Uterus (tissue), 4 donors: ENCODE measurements around the gene XYLB. TPM values are rescaled to one million over a fixed set of nuclear protein-coding genes. Genes with fewer than 3 reads are reported as not detected.
"Not testable (repeated sequence)": the region's sequence is repeated elsewhere in the genome, so short reads cannot be mapped to it uniquely, and the experiment has no call there.

Experiments used
- DNase-seq, 2 donors: peaks; one replicate each; pipeline ENCODE4 v3.0.0-alpha.2; 2019 to 2020
- H3K27ac ChIP-seq, 2 donors: fragments of 200-600 bp; sonication (generic); 1 replicate in 1 of 2; 2 replicates in 1 of 2; pipeline ENCODE4 v1.5.1; 2016 to 2018
- H3K27me3 ChIP-seq, 2 donors: fragments of 200-600 bp; sonication (generic); one replicate each; pipeline ENCODE4 v1.5.1; 2018 to 2019; ENCODE audit warnings: control low read depth in 1 of 2
- H3K36me3 ChIP-seq, 2 donors: fragments of 200-600 bp; sonication (generic); one replicate each; pipeline ENCODE4 v1.5.1; 2019; ENCODE audit warnings: control low read depth in 1 of 2
- H3K4me1 ChIP-seq, 2 donors: fragments of 200-600 bp; sonication (generic); one replicate each; pipeline ENCODE4 v1.5.1; 2018 to 2019; ENCODE audit warnings: control low read depth in 1 of 2
- H3K4me3 ChIP-seq, 2 donors: fragments of 200-600 bp; sonication (generic); 1 replicate in 1 of 2; 2 replicates in 1 of 2; pipeline ENCODE4 v1.5.1; 2018 to 2019; ENCODE audit warnings: mild to moderate bottlenecking in 1 of 2
- H3K9me3 ChIP-seq, 2 donors: fragments of 200-600 bp; sonication (generic); one replicate each; pipeline ENCODE4 v1.5.1; 2019; ENCODE audit warnings: control low read depth in 1 of 2
- CTCF ChIP-seq, 4 experiments: fragments of 200-600 bp in 2 of 4; fragments of 450-650 bp in 2 of 4; sonication (generic) in 2 of 4; IDR thresholded peaks; one replicate each; pipeline ENCODE4 v1.5.1; 2016 to 2019; ENCODE audit warnings: antibody characterized with exemption in 4 of 4, mild to moderate bottlenecking in 2 of 4, moderate library complexity in 1 of 4
- POLR2A ChIP-seq, 2 donors: fragments of 450-650 bp; IDR thresholded peaks; one replicate each; pipeline ENCODE4 v1.6.1; 2016; ENCODE audit warnings: antibody characterized with exemption in 2 of 2, mild to moderate bottlenecking in 1 of 2, moderate library complexity in 1 of 2
- intact Hi-C: fragments of 100-400 bp; cut with DNase I; formaldehyde crosslinking; loops from one replicate; pipeline ENCODE4 v1.15.1; 2023; ENCODE audit warnings: low total_unique reads
- total RNA-seq, 4 donors: library from RNA; depleted of rRNA in 3 of 4; stranded (reverse); fragments of >200 nt in 3 of 4; gene quantifications; one replicate each; pipeline versions ENCODE4 v1.1.0 to v1.2.4, GENCODE V29; 2014 to 2023
- donor health status: DM: yes; HTN: yes; CAD: no.

XYLB gene
- total RNA-seq, 4 donors from 2014 or later, result 0.26 to 12.7 (median 6.5) TPM

- TF ChIP-seq POLR2A (IDR thresholded peaks at IDR 0.05) (no peak), CTCF (IDR thresholded peaks at IDR 0.05) (no peak)
- Histone ChIP-seq H3K4me1 (no peaks in the 10 kb centered on the region), H3K36me3 (no peaks in the 10 kb centered on the region), H3K27ac (no peak overlapping the region), H3K4me3 (no peak overlapping the region), H3K27me3 (no peaks in the 10 kb centered on the region), H3K9me3 (no peaks in the 10 kb centered on the region)
- intact Hi-C loops, result no loop called here
- no peak for DNase-seq
These were observed 54.8 kb downstream of the XYLB start for GRCh38 chr3:38401246-38401962.

- TF ChIP-seq CTCF (IDR thresholded peaks at IDR 0.05) (no peak), POLR2A (IDR thresholded peaks at IDR 0.05) (no peak)
- Histone ChIP-seq H3K4me1 (no peaks in the 10 kb centered on the region), H3K36me3 (no peaks in the 10 kb centered on the region), H3K4me3 (no peak overlapping the region), H3K27ac (no peak overlapping the region), H3K27me3 (no peaks in the 10 kb centered on the region), H3K9me3 (no peaks in the 10 kb centered on the region)
- intact Hi-C loops, result no loop called here
- peak in 1 of 2 donors; percentile 16 for DNase-seq
These were observed 57.7 kb downstream of the XYLB start for GRCh38 chr3:38404286-38404685.

GRCh38 chr3:38411591-38411990 lies 65.0 kb downstream of the XYLB start:
- no peaks in the 10 kb centered on the region for H3K4me1 ChIP-seq
- H3K27me3 ChIP-seq, result no peaks in the 10 kb centered on the region
- no peak overlapping the region for H3K4me3 ChIP-seq
- DNase-seq, result no peak
- TF ChIP-seq POLR2A (IDR thresholded peaks at IDR 0.05), result no peak
- no peak for TF ChIP-seq CTCF (IDR thresholded peaks at IDR 0.05)
- intact Hi-C loops, result no loop called here
- H3K9me3 ChIP-seq, result no peaks in the 10 kb centered on the region
- no peak overlapping the region for H3K27ac ChIP-seq
- H3K36me3 ChIP-seq, result no peaks in the 10 kb centered on the region

- H3K27ac ChIP-seq, H3K9me3 ChIP-seq, H3K36me3 ChIP-seq, DNase-seq, H3K27me3 ChIP-seq, H3K4me1 ChIP-seq, intact Hi-C loops, H3K4me3 ChIP-seq: not testable (repeated sequence)
These were observed 74.2 kb downstream of the XYLB start for GRCh38 chr3:38420758-38421157.

DNA sequence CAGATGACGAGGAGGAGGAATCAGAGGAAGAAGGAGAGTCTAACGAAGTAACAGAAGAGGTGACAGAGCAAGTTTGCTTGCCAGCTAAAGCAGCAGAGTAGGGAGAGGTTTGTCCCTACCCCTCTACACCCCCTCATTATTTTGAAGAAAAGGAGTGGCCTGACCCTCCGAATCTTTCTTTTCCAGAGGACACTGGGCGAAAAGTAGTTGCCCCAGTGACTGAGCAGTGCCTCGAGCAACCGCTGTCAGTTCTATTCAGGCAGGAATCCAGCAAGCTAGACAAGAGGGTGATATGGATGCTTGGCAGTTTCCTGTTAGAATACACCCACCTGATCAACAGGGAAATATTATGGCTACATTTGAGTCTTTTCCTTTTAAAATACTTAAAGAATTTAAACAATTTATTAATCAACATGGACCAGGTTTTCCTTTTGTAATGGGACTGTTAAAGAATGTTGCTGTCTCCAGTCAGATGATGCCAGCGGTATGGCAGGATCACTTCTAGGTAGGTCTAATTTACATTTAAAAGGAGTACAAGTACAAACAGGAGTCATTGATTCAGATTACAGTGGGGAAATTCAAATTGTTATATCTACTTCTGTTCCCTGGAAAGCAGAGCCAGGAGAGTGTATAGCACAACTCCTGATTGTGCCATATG lies 75.2 kb downstream of the XYLB start:
- no peaks in the 10 kb centered on the region for H3K27me3 ChIP-seq
- DNase-seq, result no peak
- intact Hi-C loops, result no loop called here
- TF ChIP-seq CTCF (IDR thresholded peaks at IDR 0.05), result no peak
- no peak for TF ChIP-seq POLR2A (IDR thresholded peaks at IDR 0.05)
- no peaks in the 10 kb centered on the region for H3K36me3 ChIP-seq
- no peaks in the 10 kb centered on the region for H3K4me1 ChIP-seq
- H3K27ac ChIP-seq, result no peak overlapping the region
- no peaks in the 10 kb centered on the region for H3K9me3 ChIP-seq
- H3K4me3 ChIP-seq, result no peak overlapping the region

DNA sequence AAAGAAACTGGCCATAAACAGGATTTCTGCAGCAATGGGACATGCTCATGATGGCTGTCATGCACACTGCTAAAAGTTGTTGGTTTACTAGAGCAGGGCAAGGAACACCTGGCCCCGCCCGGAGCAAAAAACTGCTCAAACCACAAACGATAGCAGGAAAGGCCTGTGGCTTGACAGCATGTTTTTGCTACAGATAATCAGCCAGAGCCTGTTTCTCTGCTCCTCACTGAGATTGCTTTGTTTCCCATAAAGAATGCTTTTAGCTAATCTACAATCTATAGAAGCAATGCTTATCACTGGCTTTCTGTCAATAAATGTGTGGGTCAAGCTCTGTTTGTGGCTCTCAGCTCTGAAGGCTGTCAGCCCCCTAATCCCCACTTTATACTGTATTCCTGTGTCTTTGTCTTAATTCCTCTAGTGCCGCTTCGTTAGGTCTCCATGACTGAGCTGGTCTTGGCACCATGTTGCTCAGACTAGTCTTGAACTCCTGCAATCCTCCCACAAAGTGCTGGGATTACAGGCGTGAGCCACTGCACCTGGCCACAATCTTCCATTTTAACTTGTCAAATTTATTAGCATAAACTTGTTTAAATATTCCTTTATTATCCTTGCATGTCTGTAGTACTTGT lies 80.3 kb downstream of the XYLB start:
- not testable (repeated sequence) for H3K36me3 ChIP-seq

DNA sequence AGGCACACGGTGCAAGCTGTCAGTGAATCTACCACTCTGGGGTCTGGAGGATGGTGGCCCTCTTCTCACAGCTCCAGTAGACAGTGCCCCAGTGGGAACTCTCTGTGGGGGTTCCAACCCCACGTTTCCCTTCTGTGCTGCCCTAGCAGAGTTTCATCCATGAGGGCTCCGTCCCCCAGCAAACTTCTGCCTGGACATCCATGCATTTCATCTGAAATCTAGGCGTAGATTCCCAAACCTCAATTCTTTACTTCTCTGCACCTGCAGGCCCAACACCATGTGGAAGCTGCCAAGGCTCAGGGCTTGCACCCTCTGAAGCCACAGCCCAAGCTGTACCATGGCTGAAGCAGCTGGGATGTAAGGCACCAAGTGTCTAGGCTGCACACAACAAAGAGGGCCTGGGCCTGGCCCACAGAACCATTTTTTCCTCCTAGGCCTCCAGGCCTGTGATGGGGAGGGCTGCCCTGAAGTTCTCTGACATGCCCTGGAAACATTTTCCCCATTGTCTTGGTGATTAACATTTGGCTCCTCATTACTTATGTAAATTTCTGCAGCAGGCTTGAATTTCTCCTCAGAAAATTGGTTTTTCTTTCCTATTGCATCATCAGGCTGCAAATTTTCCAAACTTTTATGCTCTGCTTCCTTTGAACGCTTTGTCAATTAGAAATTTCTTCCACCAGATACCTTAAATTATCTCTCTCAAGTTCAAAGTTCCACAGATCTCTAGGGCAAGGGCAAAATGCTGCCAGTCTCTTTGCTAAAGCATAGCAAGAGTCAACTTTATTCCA lies 86.5 kb downstream of the XYLB start:
- H3K9me3 ChIP-seq, result peaks cover 0 to 12% of the 10 kb centered on the region in 2 donors
- H3K27me3 ChIP-seq, H3K4me3 ChIP-seq, H3K4me1 ChIP-seq, intact Hi-C loops, DNase-seq, H3K27ac ChIP-seq, H3K36me3 ChIP-seq: not testable (repeated sequence)

More for the DNA sequence above, 80.3 kb downstream of the XYLB start:
- intact Hi-C loops, H3K27me3 ChIP-seq, H3K27ac ChIP-seq, H3K4me1 ChIP-seq, H3K4me3 ChIP-seq, DNase-seq, H3K9me3 ChIP-seq: not testable (repeated sequence)

GRCh38 chr3:38433661-38434060 lies 87.1 kb downstream of the XYLB start:
- H3K27me3 ChIP-seq, H3K27ac ChIP-seq, intact Hi-C loops, H3K4me3 ChIP-seq, H3K4me1 ChIP-seq, DNase-seq, H3K36me3 ChIP-seq: not testable (repeated sequence)
- peaks cover 0 to 12% of the 10 kb centered on the region in 2 donors for H3K9me3 ChIP-seq
